Lung (tissue), 12 donors: ENCODE results near the gene RASSF8. TPM values are rescaled to one million over a fixed set of nuclear protein-coding genes. Genes with fewer than 3 reads are reported as not detected.

Source experiments
- ATAC-seq: fragments of 200-7000 bp; cut with Tn5 transposase; one replicate; pipeline ENCODE4 v1.9.1; 2020; ENCODE audit warnings: moderate number of reproducible peaks; ENCODE audit not compliant: insufficient read depth, low FRiP score
- DNase-seq, 3 donors: peaks; one replicate each; pipeline ENCODE4 v3.0.0-alpha.2; 2013 to 2017
- H3K27ac ChIP-seq, 2 donors: one replicate each; pipeline ENCODE4 v1.5.1; 2013; ENCODE audit warnings: mild to moderate bottlenecking in 2 of 2, moderate library complexity in 2 of 2, control low read depth in 1 of 2, inconsistent platforms in 1 of 2, low read depth in 1 of 2, low read length in 1 of 2
- H3K27me3 ChIP-seq, 3 donors: one replicate each; pipeline ENCODE4 v1.5.1; 2013; ENCODE audit warnings: low read length in 2 of 3; ENCODE audit not compliant: control insufficient read depth in 3 of 3, insufficient read depth in 3 of 3
- H3K36me3 ChIP-seq, 4 donors: one replicate each; pipeline ENCODE4 v1.5.1; 2013; ENCODE audit warnings: low read length in 4 of 4, mild to moderate bottlenecking in 1 of 4, moderate library complexity in 1 of 4; ENCODE audit not compliant: control insufficient read depth in 4 of 4, insufficient read depth in 4 of 4
- H3K4me1 ChIP-seq, 5 donors: one replicate each; pipeline ENCODE4 v1.5.1; 2013; ENCODE audit warnings: low read length in 5 of 5, mild to moderate bottlenecking in 2 of 5, moderate library complexity in 1 of 5; ENCODE audit not compliant: control insufficient read depth in 5 of 5, insufficient read depth in 5 of 5
- H3K4me3 ChIP-seq: one replicate; pipeline ENCODE4 v1.5.1; 2013; ENCODE audit warnings: mild to moderate bottlenecking, control low read depth, moderate library complexity
- H3K9ac ChIP-seq, 2 donors: one replicate each; pipeline ENCODE4 v1.5.1; 2013; ENCODE audit warnings: low read length in 2 of 2, control low read depth in 1 of 2; ENCODE audit not compliant: insufficient read depth in 1 of 2
- H3K9me3 ChIP-seq, 4 donors: one replicate each; pipeline ENCODE4 v1.5.1; 2013; ENCODE audit warnings: low read length in 3 of 4, mild to moderate bottlenecking in 1 of 4, moderate library complexity in 1 of 4; ENCODE audit not compliant: control insufficient read depth in 4 of 4, insufficient read depth in 3 of 4
- WGBS, 2 donors: extraction: QIAGEN DNeasy Blood & Tissue Kit; methylation state at CpG; one replicate each; pipeline ENCODE4 v1.1.7; 2013; 5-methylcytosine and 5-hydroxymethylcytosine counted together
- polyA plus RNA-seq, 2 donors: library from polyadenylated mRNA; stranded (reverse); fragments of 200-250 nt; gene quantifications; one replicate each; pipeline ENCODE4 v1.2.1, GENCODE V29; 2013
- total RNA-seq, 2 donors: library from RNA; depleted of rRNA in 1 of 2; stranded (reverse); fragments of >200 nt in 1 of 2; gene quantifications; one replicate each; pipeline ENCODE4 v1.2.1, GENCODE V29; 2014 to 2021
- TF ChIP-seq, protein P1 (sequence below): IDR thresholded peaks from 2 replicates; pipeline ENCODE4 v1.5.1; 2012; ENCODE audit warnings: mild to moderate bottlenecking; ENCODE audit errors: control extremely low read depth, extremely low read depth
- donor health status: control.
- donor health status: control.
- donor health status: Bipolar disorder and iron deficiency.
- donor health status: healthy.
- donor health status: DM: yes; HTN: yes; CAD: no.

The RASSF8 gene
- total and polyA plus RNA-seq, 4 donors, result 9.0 to 68.4 (median 28.2) TPM

DNA sequence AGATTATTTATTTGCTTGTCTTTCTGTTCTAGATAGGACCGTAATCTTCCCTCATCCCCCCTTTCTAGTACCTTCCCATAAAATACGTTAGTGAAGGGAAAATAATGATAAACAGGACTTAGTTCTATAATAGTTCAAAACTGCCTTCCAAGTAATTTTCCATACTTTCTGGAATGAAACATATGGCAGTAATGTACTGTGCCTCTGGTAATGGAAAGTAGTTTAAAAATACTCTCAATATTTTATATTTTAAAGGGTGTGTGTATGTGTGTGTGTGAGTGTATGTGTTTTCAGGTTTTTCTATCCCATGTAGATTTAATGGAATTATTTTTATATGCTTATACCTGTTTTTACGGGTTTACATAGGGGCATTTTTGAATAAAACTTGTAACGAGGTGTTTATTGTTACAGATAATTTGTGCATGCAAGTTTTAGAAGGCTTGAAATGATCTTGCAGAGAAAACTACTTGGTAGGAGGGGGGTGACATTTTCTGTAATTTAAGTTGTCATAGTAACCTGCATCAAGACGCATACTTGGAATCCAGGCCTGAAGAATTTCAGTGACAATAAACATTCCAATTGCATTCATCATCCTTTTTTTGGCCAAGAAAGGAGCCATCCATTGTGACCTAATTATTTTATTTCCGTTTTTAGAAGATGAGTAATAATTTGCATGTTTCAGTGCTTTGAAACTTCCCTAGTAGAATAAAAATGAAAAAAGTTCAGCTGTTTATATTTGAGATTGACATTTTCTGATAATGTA lies 38.9 kb downstream of the RASSF8 start:
- Histone ChIP-seq H3K9me3 (no peaks in the 10 kb centered on the region), H3K27ac (no peak overlapping the region), H3K27me3 (no peaks in the 10 kb centered on the region), H3K36me3 (no peaks in the 10 kb centered on the region), H3K4me3 (no peak overlapping the region), H3K9ac (no peak overlapping the region), H3K4me1 (peaks cover 6 to 30% (median 11%) of the 10 kb centered on the region in 5 donors)
- TF ChIP-seq, protein P1, sequence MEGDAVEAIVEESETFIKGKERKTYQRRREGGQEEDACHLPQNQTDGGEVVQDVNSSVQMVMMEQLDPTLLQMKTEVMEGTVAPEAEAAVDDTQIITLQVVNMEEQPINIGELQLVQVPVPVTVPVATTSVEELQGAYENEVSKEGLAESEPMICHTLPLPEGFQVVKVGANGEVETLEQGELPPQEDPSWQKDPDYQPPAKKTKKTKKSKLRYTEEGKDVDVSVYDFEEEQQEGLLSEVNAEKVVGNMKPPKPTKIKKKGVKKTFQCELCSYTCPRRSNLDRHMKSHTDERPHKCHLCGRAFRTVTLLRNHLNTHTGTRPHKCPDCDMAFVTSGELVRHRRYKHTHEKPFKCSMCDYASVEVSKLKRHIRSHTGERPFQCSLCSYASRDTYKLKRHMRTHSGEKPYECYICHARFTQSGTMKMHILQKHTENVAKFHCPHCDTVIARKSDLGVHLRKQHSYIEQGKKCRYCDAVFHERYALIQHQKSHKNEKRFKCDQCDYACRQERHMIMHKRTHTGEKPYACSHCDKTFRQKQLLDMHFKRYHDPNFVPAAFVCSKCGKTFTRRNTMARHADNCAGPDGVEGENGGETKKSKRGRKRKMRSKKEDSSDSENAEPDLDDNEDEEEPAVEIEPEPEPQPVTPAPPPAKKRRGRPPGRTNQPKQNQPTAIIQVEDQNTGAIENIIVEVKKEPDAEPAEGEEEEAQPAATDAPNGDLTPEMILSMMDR, result no peak
- 65 to 82% methylated on average over 6 of the region's 6 CpGs for WGBS, 2 donors
- DNase-seq, result peak in 2 of 3 donors; percentile 44 to 62
- no peak for ATAC-seq

DNA sequence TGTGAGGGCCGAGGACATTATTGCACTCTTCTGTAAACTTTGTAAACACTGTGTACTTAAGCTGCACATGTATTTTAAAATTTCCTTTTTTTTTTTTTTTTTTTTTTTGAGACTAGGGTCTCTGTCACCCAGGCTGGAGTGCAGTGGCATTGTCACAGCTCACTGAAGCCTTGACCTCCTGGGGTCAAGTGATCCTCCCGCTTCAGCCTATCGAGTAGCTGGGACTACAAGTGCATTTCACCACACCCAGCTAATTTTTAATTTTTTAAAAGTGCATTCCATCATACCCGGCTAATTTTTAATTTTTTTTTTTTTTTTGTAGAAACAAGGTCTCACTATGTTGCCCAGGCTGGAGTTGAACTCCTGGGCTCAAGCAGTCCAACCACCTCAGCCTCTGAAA lies 42.4 kb downstream of the RASSF8 start:
- H3K27me3 ChIP-seq, result no peaks in the 10 kb centered on the region
- H3K9ac ChIP-seq, result no peak overlapping the region
- peaks cover 0 to 6% (median 4%) of the 10 kb centered on the region in 5 donors for H3K4me1 ChIP-seq
- no peaks in the 10 kb centered on the region for H3K36me3 ChIP-seq
- 66 to 85% methylated on average over 4 of the region's 4 CpGs for WGBS, 2 donors
- TF ChIP-seq, protein P1, result no peak
- no peak for DNase-seq
- no peak overlapping the region for H3K27ac ChIP-seq
- no peak overlapping the region for H3K4me3 ChIP-seq
- ATAC-seq, result no peak
- peaks cover 0 to 4% (median 0%) of the 10 kb centered on the region in 4 donors for H3K9me3 ChIP-seq

DNA sequence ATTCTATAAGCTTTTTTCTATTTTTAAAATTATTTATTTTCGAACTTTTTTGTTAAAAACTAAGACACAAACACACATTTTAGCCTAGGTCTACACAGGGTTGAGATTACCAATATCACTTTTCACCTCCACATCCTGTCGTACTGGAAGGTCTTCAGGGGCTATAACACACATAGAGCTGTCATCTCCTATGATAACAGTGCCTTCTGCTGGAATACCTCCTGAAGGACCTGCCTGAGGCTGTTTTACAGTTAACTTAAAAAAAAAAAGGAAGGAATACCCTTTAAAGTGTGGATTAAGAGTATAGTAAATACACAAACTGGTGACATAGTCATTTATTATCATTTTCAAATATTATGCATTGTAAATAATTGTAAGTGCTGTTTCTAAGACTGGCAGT lies 43.0 kb downstream of the RASSF8 start:
- H3K36me3 ChIP-seq, result no peaks in the 10 kb centered on the region
- H3K27me3 ChIP-seq, result no peaks in the 10 kb centered on the region
- peaks cover 0 to 6% (median 4%) of the 10 kb centered on the region in 5 donors for H3K4me1 ChIP-seq
- TF ChIP-seq, protein P1, result no peak
- no peak overlapping the region for H3K27ac ChIP-seq
- H3K9ac ChIP-seq, result no peak overlapping the region
- peaks cover 0 to 4% (median 0%) of the 10 kb centered on the region in 4 donors for H3K9me3 ChIP-seq
- DNase-seq (no peak), ATAC-seq (no peak)
- no peak overlapping the region for H3K4me3 ChIP-seq
- WGBS, 2 donors, result 80 to 89% methylated on average over 2 of the region's 2 CpGs
